ENCODE results near the gene STX8.

Gene STX8

DNA sequence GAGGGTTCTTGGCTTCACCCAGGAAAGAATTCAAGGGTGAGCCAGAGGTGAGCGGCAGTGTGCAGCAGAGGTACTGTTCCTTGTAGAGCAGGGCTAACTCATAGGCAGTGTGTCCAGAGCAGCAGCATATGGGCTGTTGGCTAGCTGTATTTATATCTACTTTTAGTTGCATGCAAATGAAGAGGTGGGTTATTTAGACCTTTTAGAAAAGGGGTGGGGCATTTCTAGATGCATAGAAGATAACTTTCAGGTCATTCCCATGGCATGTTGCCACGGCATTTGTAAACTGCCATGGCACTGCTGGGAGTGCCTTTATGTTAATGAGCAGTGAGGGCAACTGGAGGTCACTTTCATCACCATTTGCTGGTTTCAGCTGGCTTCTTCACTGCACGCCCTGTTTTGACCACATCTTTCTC, 141.0 kb downstream of the STX8 start:
- peak; percentile 7 for DNase-seq

GRCh38 chr17:9432934-9433421, 142.6 kb downstream of the STX8 start:
- DNase-seq: no peak

DNA sequence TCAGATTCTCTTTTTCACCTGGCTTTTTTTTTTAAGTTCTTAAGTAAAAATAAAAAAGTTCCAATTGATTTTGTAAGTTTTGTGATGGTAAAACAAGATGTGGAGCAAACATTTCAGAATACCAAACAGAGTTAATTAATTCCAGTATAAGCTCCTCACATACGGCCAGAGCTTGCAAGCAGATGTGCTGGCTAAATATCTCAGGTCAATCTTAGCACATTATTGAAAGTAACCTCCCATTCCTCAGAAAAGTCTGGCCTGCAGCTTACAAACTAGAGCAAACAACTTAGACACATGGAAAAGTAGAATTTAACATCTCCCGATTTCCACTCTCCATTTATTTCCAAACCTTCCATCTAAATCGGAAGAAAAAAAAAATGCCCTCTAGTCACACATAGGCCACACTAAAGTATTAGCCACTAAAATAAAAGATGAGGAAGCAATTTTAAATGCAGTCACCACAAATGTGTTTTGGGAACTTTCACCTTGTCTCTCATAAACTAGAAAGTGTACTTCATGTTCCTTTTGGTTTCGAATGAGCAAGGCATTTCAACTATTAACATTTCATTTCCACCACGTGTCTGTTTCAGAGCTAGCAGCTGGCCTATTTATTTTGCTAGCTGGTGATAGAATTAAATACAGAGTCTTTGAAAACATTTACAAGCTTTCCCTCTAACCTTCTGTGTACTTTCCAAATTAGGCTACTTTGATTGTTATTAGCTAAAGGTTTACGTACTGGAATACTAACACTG, 143.3 kb downstream of the STX8 start:
- DNase-seq: no peak

DNA sequence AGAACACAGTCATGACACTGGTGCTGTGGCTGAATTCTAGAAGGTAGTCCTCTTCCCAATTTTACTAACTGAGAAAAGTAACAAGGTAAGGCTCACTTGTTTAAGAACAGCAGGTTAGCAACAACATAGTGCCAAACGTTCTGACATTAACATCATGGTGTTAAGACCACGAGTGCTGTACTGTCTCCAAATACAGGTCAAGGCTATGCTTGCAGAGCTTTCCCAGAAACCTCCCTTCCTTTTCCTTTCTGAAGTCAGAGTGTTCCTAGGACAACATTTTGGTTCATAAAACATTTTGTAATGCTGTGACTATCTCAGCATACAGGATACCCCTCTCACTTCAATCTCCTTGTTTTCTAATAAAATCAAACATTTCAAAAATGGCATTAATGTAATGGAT, 144.0 kb downstream of the STX8 start:
- no peak for DNase-seq

DNA sequence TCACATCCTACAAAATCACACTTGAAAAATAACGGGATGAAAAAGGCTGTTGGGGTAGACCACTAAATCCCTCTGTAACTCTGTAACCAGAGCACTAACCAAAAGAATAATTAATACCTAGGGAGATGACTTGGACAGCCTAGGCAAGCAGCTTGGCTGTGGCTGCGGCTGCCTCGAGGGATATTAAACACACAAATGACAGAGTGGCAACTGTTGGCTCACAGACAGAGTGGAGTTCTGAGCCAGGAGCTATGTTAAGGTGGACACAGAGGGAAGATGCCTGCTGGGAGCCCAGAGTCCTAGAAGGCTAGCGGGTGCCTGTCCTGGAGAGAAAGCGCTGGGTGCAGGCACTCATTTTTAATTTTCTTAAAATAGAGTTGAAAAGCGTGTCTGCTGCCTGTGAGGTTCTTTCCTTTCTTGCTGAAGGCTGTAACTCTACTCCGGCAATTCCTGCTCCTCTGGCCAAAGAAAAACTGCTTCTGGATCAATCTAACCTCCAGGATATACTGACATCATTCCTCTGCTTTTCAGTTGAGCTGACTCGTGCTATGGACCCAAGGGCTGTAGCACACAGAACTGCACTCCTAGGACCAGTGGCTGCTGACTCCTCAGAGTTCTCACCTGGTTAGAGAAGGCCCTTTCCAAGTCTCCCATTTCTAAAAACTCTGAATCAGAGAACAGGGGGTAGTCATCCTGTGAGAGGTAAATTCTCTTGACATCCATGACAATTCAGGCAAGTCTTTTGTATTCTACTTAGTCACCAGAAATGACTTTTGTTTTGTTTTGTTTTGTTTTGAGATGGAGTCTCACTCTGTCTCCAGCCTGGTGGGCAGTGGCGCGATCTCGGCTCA, 147.9 kb downstream of the STX8 start:
- DNase-seq: no peak

GRCh38 chr17:9424071-9424640, 151.5 kb downstream of the STX8 start:
- no peak for DNase-seq

- DNase-seq: no peak
Measured at GRCh38 chr17:9421525-9421924, 154.1 kb downstream of the STX8 start.

GRCh38 chr17:9419932-9420453, 155.6 kb downstream of the STX8 start:
- no peak for DNase-seq

DNA sequence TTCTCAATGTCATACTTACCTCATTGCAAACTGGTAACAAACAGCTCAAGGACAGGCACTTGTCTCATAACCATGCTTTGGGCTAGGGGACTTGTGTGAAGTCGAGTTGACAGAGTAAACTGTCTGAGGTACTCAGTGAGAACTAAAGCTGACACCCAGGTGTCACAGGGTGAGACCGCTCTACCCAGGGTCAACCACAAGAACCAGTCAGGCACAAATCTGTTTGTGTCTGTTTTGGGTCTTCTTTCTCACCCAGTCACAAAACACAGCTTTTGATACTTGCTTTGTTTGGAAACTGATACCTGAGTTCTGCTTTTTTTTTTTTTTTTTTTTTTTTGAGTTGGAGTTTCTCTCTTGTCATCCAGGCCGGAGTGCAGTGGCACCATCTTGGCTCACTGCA, 161.1 kb downstream of the STX8 start:
- no peak for DNase-seq

- DNase-seq: no peak
Measured at GRCh38 chr17:9410737-9411136, 164.9 kb downstream of the STX8 start.

- no peak for DNase-seq
Measured at GRCh38 chr17:9410301-9410700, 165.3 kb downstream of the STX8 start.

DNA sequence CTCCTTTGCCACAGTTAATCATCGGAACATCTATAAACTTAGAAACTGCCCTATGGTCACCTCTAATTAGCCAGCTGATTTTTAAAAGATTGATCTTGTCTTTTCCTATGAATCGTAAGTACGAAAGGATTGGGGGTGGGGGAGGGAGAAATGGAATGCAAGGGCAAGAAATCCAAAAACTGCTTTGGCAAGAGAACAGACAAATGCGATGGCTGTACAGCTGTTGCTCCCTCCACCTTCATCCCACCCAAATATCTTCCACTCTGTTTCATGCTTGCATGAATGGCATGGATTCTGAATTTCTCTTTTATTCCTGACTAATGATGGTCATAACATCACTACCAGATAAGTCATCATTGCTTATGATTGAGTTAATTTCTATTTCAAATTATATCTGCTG, 165.7 kb downstream of the STX8 start:
- no peak for DNase-seq

- no peak for DNase-seq
Measured at GRCh38 chr17:9408868-9409829, 166.5 kb downstream of the STX8 start.

DNA sequence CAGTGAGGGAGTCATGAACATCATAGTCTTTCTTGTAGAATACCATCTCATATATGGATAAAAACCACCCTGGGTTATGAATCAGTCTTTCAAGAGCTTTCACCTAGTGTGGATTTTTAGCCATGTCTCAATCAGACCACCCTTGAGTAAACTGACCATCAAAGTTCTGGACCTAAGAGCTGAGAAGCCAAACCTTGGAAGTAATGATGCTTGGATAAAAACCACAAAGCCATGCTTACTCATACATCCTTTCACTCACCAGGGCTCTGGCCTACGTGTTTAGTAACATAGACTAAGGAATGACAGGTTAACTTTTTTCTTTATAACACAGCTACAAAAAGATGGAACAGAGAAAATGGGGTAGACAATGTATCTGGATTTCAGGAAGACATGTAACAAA, 167.2 kb downstream of the STX8 start:
- DNase-seq: no peak

- no peak for DNase-seq
Measured at GRCh38 chr17:9406046-9406606, 169.5 kb downstream of the STX8 start.

GRCh38 chr17:9403257-9403656, 172.4 kb downstream of the STX8 start:
- peak; percentile 40 for DNase-seq

GRCh38 chr17:9402590-9403199, 172.9 kb downstream of the STX8 start:
- peak; percentile 70 for DNase-seq

- no peak for DNase-seq
Measured at GRCh38 chr17:9401434-9401833, 174.2 kb downstream of the STX8 start.

GRCh38 chr17:9389111-9389527, 186.5 kb downstream of the STX8 start:
- DNase-seq: no peak

GRCh38 chr17:9386401-9386800, 189.2 kb downstream of the STX8 start:
- DNase-seq: no peak

- DNase-seq: peak; percentile 36
Measured at GRCh38 chr17:9383826-9384225, 191.8 kb downstream of the STX8 start.

All from hematopoietic multipotent progenitor cell treated with erythropoietin and hydrocortisone succinate and interleukin-3 and kit ligand, for 4 days (in vitro differentiated cells).